Measurements from ENCODE around the gene HORMAD2. TPM values are rescaled to one million over a fixed set of nuclear protein-coding genes. Genes with fewer than 3 reads are reported as not detected.

Gene HORMAD2
- total and polyA plus RNA-seq, 2 donors (not counting 3 experiments of a cell fraction or from before 2014, with no cell fraction given) = not detected

GRCh38 chr22:30220338-30221012 lies 140.2 kb downstream of the HORMAD2 start:
- intact Hi-C loops (cut with micrococcal nuclease) (no loop called here), dilution Hi-C loops (cut with MboI; ENCODE audit: extremely low pct_ligation_motif_present, low sequenced_read_pairs) (no loop called here)
- H3K9me1 ChIP-seq (replicated peaks; ENCODE audit: control insufficient read depth, extremely low read depth, insufficient read depth, low read length) = no peaks in the 10 kb centered on the region
- no peak overlapping the region for H2AFZ ChIP-seq (ENCODE audit: low read depth, low read length)
- H3K4me2 ChIP-seq (ENCODE audit: insufficient read depth, low read length) = no peak overlapping the region
- no peak for TF ChIP-seq GATA2 (IDR thresholded peaks at IDR 0.05; ENCODE audit: insufficient read depth, insufficient read length, low read depth, low read length)
- TF ChIP-seq EZH2 (IDR thresholded peaks at IDR 0.05; ENCODE audit: borderline replicate concordance, low read depth, low read length, severe bottlenecking) = no peak
- no peak for TF ChIP-seq MYC (IDR thresholded peaks at IDR 0.05; ENCODE audit: low read depth, low read length)
- TF ChIP-seq POLR2A (IDR thresholded peaks at IDR 0.05; ENCODE audit: low read depth, low read length) = no peak
- no peak for TF ChIP-seq JUN (IDR thresholded peaks at IDR 0.05; ENCODE audit: borderline replicate concordance, insufficient read depth, insufficient read length, low read depth)
- TF ChIP-seq MAX (IDR thresholded peaks at IDR 0.05; ENCODE audit: insufficient read depth, insufficient read length) = no peak
- no peak for TF ChIP-seq CTCF (IDR thresholded peaks at IDR 0.05; ENCODE audit: extremely low read depth in 1 of 2, insufficient read depth in 1 of 2, low read depth in 1 of 2, low read length in 2 of 2)
- no peak for TF ChIP-seq FOS (IDR thresholded peaks at IDR 0.05; ENCODE audit: borderline replicate concordance, insufficient read depth, low read length)
- no peak for TF ChIP-seq POLR2AphosphoS5 (IDR thresholded peaks at IDR 0.05; ENCODE audit: insufficient read depth, low read depth, low read length)
- ChIA-PET CTCF (interaction anchor here (0.5 to 1.1 kb wide), 3 partner anchors 10 to 991 kb away, joined by 3 to 4 read pairs (median 3); no protein-coding TSS in a partner anchor), POLR2A (no interaction called here)
- no peaks in the 10 kb centered on the region for H3K4me1 ChIP-seq (ENCODE audit: control insufficient read depth, extremely low read depth, insufficient read depth, low read length)
- no peak overlapping the region for H3K9ac ChIP-seq (replicated peaks; ENCODE audit: extremely low read depth, insufficient read depth, low read length)
- DNase-seq (ENCODE audit: low read depth, low spot score) = no peak
- no peaks in the 10 kb centered on the region for H3K79me2 ChIP-seq (ENCODE audit: control insufficient read depth, insufficient read depth, low read length)
- H3K27me3 ChIP-seq (ENCODE audit: control insufficient read depth in 2 of 2, insufficient read depth in 2 of 2, low read length in 2 of 2) = peaks cover 5 to 24% of the 10 kb centered on the region in 2 experiments
- H3K9me3 ChIP-seq (replicated peaks; ENCODE audit: control insufficient read depth, insufficient read depth, low read length) = no peaks in the 10 kb centered on the region
- no peak for FAIRE-seq
- no peaks in the 10 kb centered on the region for H4K20me1 ChIP-seq (replicated peaks; ENCODE audit: control insufficient read depth, extremely low read depth, insufficient read depth, low read length)
- no TSS peak for BruUV-seq (replicated peaks)
- H3K36me3 ChIP-seq (ENCODE audit: control insufficient read depth in 2 of 2, extremely low read depth in 1 of 2, insufficient read depth in 2 of 2, low read length in 2 of 2) = no peaks in the 10 kb centered on the region
- no peak overlapping the region for H3K4me3 ChIP-seq (replicated peaks in 1 of 3; ENCODE audit: insufficient read depth in 1 of 3, low read depth in 1 of 3, low read length in 3 of 3)
- no peak overlapping the region for H3K27ac ChIP-seq (ENCODE audit: insufficient read depth, low read depth, low read length)

All from endothelial cell of umbilical vein (primary cell).